A673 (cell line): Measurements from ENCODE around the gene POLR1E. TPM values are rescaled to one million over a fixed set of nuclear protein-coding genes. Genes with fewer than 3 reads are reported as not detected.

Source experiments
- BruUV-seq: library from RNA; stranded (reverse); fragments of 400-500 nt; replicated peaks from 2 replicates; lab custom pipeline; 2021; lab: Mats Ljungman, UMichigan
- CTCF ChIA-PET: fragments of 300-600 bp; sonication (Branson Sonifier 250); formaldehyde crosslinking; loops from one replicate; lab custom pipeline; 2022; ENCODE audit warnings: antibody characterized with exemption; lab: Charles Lee
- POLR2A ChIA-PET: fragments of 300-600 bp; sonication (Branson Sonifier 250); formaldehyde crosslinking; loops from one replicate; lab custom pipeline; 2022; ENCODE audit warnings: antibody characterized with exemption; ENCODE audit not compliant: low non-redundant PET; lab: Charles Lee
- DNase-seq: peaks from one replicate; pipeline ENCODE4 v3.0.0-alpha.2; 2015; ENCODE audit warnings: low spot score
- H3K27ac ChIP-seq: fragments of 200-600 bp; sonication (generic); 2 replicates; pipeline ENCODE4 v1.5.1; 2016; ENCODE audit warnings: mixed run types, low read depth, mild to moderate bottlenecking, mixed read lengths, antibody characterized with exemption, low read length; ENCODE audit not compliant: poor library complexity, severe bottlenecking
- H3K27me3 ChIP-seq: fragments of 200-600 bp; sonication (generic); replicated peaks from 2 replicates; pipeline ENCODE4 v1.6.1; 2017; ENCODE audit warnings: mixed run types, low read depth, mild to moderate bottlenecking, mixed read lengths, antibody characterized with exemption, low read length; ENCODE audit not compliant: insufficient read depth, poor library complexity
- H3K36me3 ChIP-seq: fragments of 200-600 bp; sonication (generic); 2 replicates; pipeline ENCODE4 v1.6.1; 2016; ENCODE audit warnings: mixed run types, mild to moderate bottlenecking, mixed read lengths, antibody characterized with exemption, low read length; ENCODE audit not compliant: insufficient read depth, poor library complexity, severe bottlenecking
- H3K4me1 ChIP-seq: fragments of 200-600 bp; sonication (generic); 2 replicates; pipeline ENCODE4 v1.6.1; 2017; ENCODE audit warnings: mixed run types, mild to moderate bottlenecking, mixed read lengths, antibody characterized with exemption, low read length; ENCODE audit not compliant: insufficient read depth, poor library complexity, severe bottlenecking
- H3K4me3 ChIP-seq: fragments of 200-600 bp; sonication (generic); 2 replicates; pipeline ENCODE4 v1.5.1; 2016; ENCODE audit warnings: low read depth, mixed run types, mild to moderate bottlenecking, mixed read lengths, low read length; ENCODE audit not compliant: poor library complexity, severe bottlenecking
- H3K9me3 ChIP-seq: fragments of 200-600 bp; sonication (generic); 2 replicates; pipeline ENCODE4 v1.6.1; 2016; ENCODE audit warnings: mixed run types, low read depth, mild to moderate bottlenecking, mixed read lengths, antibody characterized with exemption, low read length; ENCODE audit not compliant: poor library complexity, severe bottlenecking
- CTCF ChIP-seq: fragments of 300-800, 200-600 bp; sonication (generic); conservative IDR thresholded peaks from 2 replicates; pipeline ENCODE4 v1.5.1; 2017; ENCODE audit warnings: low read depth, mild to moderate bottlenecking, antibody characterized with exemption, low read length, moderate library complexity, mixed read lengths
- EZH2 ChIP-seq: fragments of 200-600 bp; sonication (generic); IDR thresholded peaks from 2 replicates; pipeline ENCODE4 v1.6.1; 2017; ENCODE audit warnings: borderline replicate concordance, low read depth, mild to moderate bottlenecking, mixed read lengths, antibody characterized with exemption, low read length; ENCODE audit not compliant: poor library complexity, severe bottlenecking
- intact Hi-C: fragments of 100-400 bp; cut with micrococcal nuclease; formaldehyde crosslinking; loops from one replicate; pipeline ENCODE4 v1.10.0; 2022; ENCODE audit not compliant: unreplicated experiment
- total RNA-seq: library from RNA; stranded (reverse); gene quantifications from 2 replicates; pipeline ENCODE4 v1.2.3, GENCODE V29; 2021

Gene POLR1E
- total RNA-seq, 1 experiment from 2014 or later = 68.8 TPM

GRCh38 chr9:37547328-37547878 is 61.7 kb downstream of the POLR1E start:
- POLR2A ChIA-PET = no interaction called here
- no TSS peak for BruUV-seq
- H3K4me1 ChIP-seq = no peaks in the 10 kb centered on the region
- intact Hi-C loops = no loop called here
- no peak overlapping the region for H3K4me3 ChIP-seq
- H3K9me3 ChIP-seq = no peaks in the 10 kb centered on the region
- H3K27ac ChIP-seq = no peak overlapping the region
- no peaks in the 10 kb centered on the region for H3K36me3 ChIP-seq
- no peak for DNase-seq
- CTCF ChIA-PET = no interaction called here
- H3K27me3 ChIP-seq = no peaks in the 10 kb centered on the region
- TF ChIP-seq CTCF = no peak
- no peak for TF ChIP-seq EZH2

- no peak overlapping the region for H3K4me3 ChIP-seq
- ChIA-PET POLR2A (interaction anchor here (0.6 kb wide), 1 partner anchor 62 kb away, joined by 5 read pairs; no protein-coding TSS in a partner anchor), CTCF (no interaction called here)
- H3K27me3 ChIP-seq = no peaks in the 10 kb centered on the region
- no peaks in the 10 kb centered on the region for H3K4me1 ChIP-seq
- TF ChIP-seq EZH2 (no peak), CTCF (no peak)
- no TSS peak for BruUV-seq
- no peak overlapping the region for H3K27ac ChIP-seq
- DNase-seq = no peak
- no peaks in the 10 kb centered on the region for H3K36me3 ChIP-seq
- intact Hi-C loops = no loop called here
- no peaks in the 10 kb centered on the region for H3K9me3 ChIP-seq
Measured at GRCh38 chr9:37549527-37549926, 63.8 kb downstream of the POLR1E start.

- ChIA-PET CTCF (no interaction called here), POLR2A (no interaction called here)
- peak; percentile 23 for DNase-seq
- intact Hi-C loops = no loop called here
- no TSS peak for BruUV-seq
- H3K4me3 ChIP-seq = no peak overlapping the region
- no peaks in the 10 kb centered on the region for H3K9me3 ChIP-seq
- no peaks in the 10 kb centered on the region for H3K27me3 ChIP-seq
- no peaks in the 10 kb centered on the region for H3K4me1 ChIP-seq
- no peaks in the 10 kb centered on the region for H3K36me3 ChIP-seq
- no peak overlapping the region for H3K27ac ChIP-seq
- no peak for TF ChIP-seq EZH2
- no peak for TF ChIP-seq CTCF
Measured at GRCh38 chr9:37550781-37551180, 65.0 kb downstream of the POLR1E start.
